Left lobe of liver (tissue), 2 donors: ENCODE data around the gene ZBTB20. TPM values are rescaled to one million over a fixed set of nuclear protein-coding genes. Genes with fewer than 3 reads are reported as not detected.

Source experiments
- ATAC-seq: fragments of 200-7000 bp; cut with Tn5 transposase; one replicate; pipeline ENCODE4 v1.9.1; 2020; ENCODE audit warnings: mild to moderate bottlenecking, moderate library complexity
- DNase-seq: peaks from one replicate; pipeline ENCODE4 v3.0.0-alpha.2; 2020; ENCODE audit warnings: low spot score
- total RNA-seq: library from RNA; stranded (reverse); gene quantifications from one replicate; pipeline ENCODE4 v1.2.1, GENCODE V29; 2021
- donor health status: DM: no; HTN: no; CAD: no; lungs with moderate emphysema.
- donor health status: DM: no; HTN: yes; CAD: no.

ZBTB20 gene
- total RNA-seq, 1 donor from 2014 or later: 50.6 TPM

DNA sequence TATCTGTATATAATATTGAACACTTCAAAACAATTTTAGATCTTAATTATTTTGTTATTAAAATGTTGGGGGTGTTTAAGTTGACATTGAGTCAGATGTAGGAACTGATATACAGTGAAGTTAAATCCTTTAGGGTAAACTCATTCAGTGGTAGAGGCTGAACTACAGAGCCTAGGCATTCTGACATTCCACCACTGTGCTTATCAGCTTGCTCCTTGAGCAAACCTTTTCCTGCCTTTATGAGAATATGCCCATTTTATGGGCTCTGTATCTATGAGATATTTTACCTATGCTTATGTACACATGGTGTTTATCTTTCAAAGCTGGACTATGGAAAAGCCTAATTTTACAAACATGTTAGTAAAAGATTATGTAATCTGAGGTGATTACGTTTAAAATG, 407.5 kb downstream of the ZBTB20 start:
- DNase-seq: no peak
- no peak for ATAC-seq

GRCh38 chr3:114732353-114732752, 414.7 kb downstream of the ZBTB20 start:
- ATAC-seq (peak; percentile 29), DNase-seq (no peak)

- no peak for DNase-seq
- ATAC-seq: peak; percentile 11
Observed at GRCh38 chr3:114730397-114730796, 416.7 kb downstream of the ZBTB20 start.

- ATAC-seq: no peak
- DNase-seq: no peak
Observed at GRCh38 chr3:114727373-114727772, 419.7 kb downstream of the ZBTB20 start.

DNA sequence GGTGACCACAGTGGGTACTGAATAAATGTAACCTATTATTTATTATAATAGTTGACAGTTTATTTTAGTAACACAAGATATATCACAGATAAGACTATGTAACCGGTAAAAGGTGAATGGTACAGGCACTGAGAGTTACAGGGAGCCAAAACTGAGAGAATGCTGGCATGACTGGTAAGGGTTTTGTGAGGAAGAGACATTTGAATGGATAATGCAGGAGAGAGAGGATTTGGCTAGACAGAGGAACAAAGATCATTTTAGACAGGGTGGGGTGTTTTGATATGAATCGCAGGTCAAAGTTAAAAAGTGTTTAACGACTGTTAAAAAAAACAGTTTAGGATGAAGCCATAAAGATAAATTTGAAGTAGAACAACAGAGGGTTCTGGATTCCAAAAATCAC, 421.1 kb downstream of the ZBTB20 start:
- DNase-seq (no peak), ATAC-seq (peak; percentile 82)

DNA sequence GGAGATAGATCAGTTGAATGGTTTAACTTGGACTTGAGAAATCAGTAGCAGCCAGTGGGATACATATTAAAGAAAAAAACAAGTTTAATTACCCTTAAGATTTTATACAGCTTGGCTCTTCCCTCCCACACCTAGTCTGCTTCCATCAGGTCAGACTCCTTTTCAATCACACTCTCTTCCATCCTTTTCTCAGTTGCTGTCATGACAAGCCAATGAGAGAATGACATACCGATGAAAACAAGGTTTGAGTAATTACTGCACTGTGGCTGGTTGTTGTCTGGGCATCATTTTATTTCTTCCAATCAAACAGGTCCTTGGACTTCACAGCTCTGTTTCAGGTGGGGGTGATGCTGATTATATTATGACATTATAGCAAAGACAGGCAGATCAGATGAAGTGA, 424.6 kb downstream of the ZBTB20 start:
- no peak for DNase-seq
- no peak for ATAC-seq

GRCh38 chr3:114721864-114722263, 425.2 kb downstream of the ZBTB20 start:
- no peak for ATAC-seq
- DNase-seq: no peak

GRCh38 chr3:114721209-114721608, 425.9 kb downstream of the ZBTB20 start:
- DNase-seq: no peak
- no peak for ATAC-seq

GRCh38 chr3:114718898-114719210, 428.2 kb downstream of the ZBTB20 start:
- peak; percentile 71 for ATAC-seq

GRCh38 chr3:114718071-114718897, 428.8 kb downstream of the ZBTB20 start:
- ATAC-seq: peak; percentile 64

More at GRCh38 chr3:114718898-114719210, 428.2 kb downstream of the ZBTB20 start:
- no peak for DNase-seq

GRCh38 chr3:114716916-114717315, 430.2 kb downstream of the ZBTB20 start:
- DNase-seq (no peak), ATAC-seq (no peak)

More at GRCh38 chr3:114718071-114718897, 428.8 kb downstream of the ZBTB20 start:
- DNase-seq: no peak

GRCh38 chr3:114716126-114716525, 431.0 kb downstream of the ZBTB20 start:
- ATAC-seq: no peak
- DNase-seq: no peak

- DNase-seq (no peak), ATAC-seq (no peak)
Observed at GRCh38 chr3:114714957-114715460, 432.1 kb downstream of the ZBTB20 start.

- DNase-seq: no peak
- no peak for ATAC-seq
Observed at GRCh38 chr3:114714237-114714636, 432.9 kb downstream of the ZBTB20 start.

- ATAC-seq: no peak
- no peak for DNase-seq
Observed at GRCh38 chr3:114712728-114713492, 434.2 kb downstream of the ZBTB20 start.

GRCh38 chr3:114711321-114711886, 435.7 kb downstream of the ZBTB20 start:
- no peak for DNase-seq
- ATAC-seq: no peak

- DNase-seq: no peak
- no peak for ATAC-seq
Observed at GRCh38 chr3:114709102-114709501, 438.0 kb downstream of the ZBTB20 start.

DNA sequence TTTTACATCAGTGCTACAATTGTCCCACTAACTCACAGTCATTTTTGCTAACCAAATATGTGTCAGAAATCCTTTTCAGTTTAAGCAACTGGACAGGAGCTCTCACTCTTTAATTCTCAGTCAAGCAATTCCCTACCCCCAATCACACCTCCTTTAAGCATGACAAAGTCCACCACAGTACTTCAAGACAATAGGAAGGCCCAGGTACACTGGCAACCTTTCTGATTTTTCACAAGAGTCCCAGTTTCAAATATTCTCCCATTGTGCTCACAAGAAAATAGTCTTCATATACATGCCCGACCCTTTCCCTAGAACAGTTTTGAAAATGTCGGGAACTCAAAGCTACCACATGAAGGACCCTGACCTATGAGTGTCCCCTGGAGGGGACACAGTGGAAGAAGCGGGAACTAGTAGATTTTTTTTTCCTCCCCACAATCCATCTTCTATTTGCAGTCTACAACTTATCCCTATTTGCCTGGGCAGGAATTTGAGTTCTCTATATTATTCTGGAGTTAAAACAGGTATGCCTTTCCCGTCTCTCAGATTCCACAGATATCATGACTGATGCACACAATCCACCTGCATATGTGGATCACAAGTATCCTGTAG, 439.7 kb downstream of the ZBTB20 start:
- ATAC-seq: peak; percentile 7

DNA sequence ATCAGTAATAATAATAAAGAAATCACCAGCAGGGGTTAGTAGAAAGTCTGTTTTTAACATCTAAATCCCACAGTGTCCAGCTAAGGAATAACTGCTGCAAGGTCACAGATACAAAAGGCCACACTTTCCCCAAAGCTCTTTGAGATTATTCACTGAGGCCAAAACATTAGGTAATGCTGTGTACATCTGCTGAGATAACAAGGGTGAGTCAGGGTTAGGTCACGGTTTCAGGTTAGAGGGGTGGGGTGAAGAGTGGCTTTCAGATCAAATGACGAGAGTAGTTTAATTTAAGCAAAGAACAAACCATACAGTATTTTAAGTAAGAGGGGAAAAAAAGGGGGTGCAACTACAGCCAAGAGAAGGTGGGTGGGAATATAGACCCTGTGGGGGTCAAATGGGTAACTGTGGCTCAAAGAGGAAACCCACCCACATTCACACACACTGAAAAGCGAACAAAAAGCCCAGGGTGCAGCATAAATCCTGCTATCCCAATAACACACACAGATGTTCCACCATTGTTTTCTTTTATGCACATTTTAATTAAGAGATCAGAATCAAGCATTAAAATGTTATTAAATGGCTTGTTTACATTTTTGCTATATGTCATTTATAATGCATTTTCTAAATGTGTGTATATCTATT, 440.4 kb downstream of the ZBTB20 start:
- peak; percentile 96 for ATAC-seq
- DNase-seq: peak; percentile 67

More for the DNA sequence above, 439.7 kb downstream of the ZBTB20 start:
- no peak for DNase-seq

GRCh38 chr3:114700637-114701234, 446.4 kb downstream of the ZBTB20 start:
- DNase-seq (no peak), ATAC-seq (peak; percentile 67)
